Transverse colon (tissue), 4 donors: ENCODE measurements around the gene CACNA1E. TPM values are rescaled to one million over a fixed set of nuclear protein-coding genes. Genes with fewer than 3 reads are reported as not detected.

ENCODE experiments used
- DNase-seq: peaks from one replicate; pipeline ENCODE4 v3.0.0-alpha.2; 2019
- H3K27ac ChIP-seq, 4 donors: fragments of 200-600 bp; sonication (generic); 2 replicates each; pipeline ENCODE4 v1.5.1; 2016 to 2018; ENCODE audit warnings: inconsistent platforms in 4 of 4
- H3K27me3 ChIP-seq: fragments of 200-600 bp; sonication (generic); 2 replicates; pipeline ENCODE4 v1.5.1; 2017; ENCODE audit warnings: inconsistent platforms
- H3K36me3 ChIP-seq, 4 donors: fragments of 200-600 bp; sonication (generic); 2 replicates each; pipeline ENCODE4 v1.5.1; 2017 to 2019; ENCODE audit warnings: inconsistent platforms in 4 of 4
- H3K4me1 ChIP-seq, 4 donors: fragments of 200-600 bp; sonication (generic); 2 replicates each; pipeline ENCODE4 v1.5.1; 2017 to 2020; ENCODE audit warnings: inconsistent platforms in 4 of 4
- H3K4me3 ChIP-seq, 4 donors: fragments of 200-600 bp; sonication (generic); 1 replicate in 1 of 4; 2 replicates in 3 of 4; pipeline versions ENCODE4 v1.5.1 to v1.6.1; 2017 to 2019; ENCODE audit warnings: inconsistent platforms in 4 of 4
- H3K9me3 ChIP-seq, 2 donors: fragments of 200-600 bp; sonication (generic); 2 replicates each; pipeline ENCODE4 v1.5.1; 2017 to 2019; ENCODE audit warnings: inconsistent platforms in 2 of 2
- CTCF ChIP-seq, 5 experiments: fragments of 200-600 bp in 3 of 5; fragments of 450-650 bp in 2 of 5; sonication (generic) in 3 of 5; IDR thresholded peaks; 1 replicate in 2 of 5; 2 replicates in 3 of 5; pipeline ENCODE4 v1.5.1; 2016 to 2017; ENCODE audit warnings: antibody characterized with exemption in 5 of 5, inconsistent platforms in 3 of 5, mild to moderate bottlenecking in 2 of 5, moderate library complexity in 1 of 5
- EP300 ChIP-seq: sonication (generic); formaldehyde crosslinking; IDR thresholded peaks from one replicate; pipeline ENCODE4 v1.6.1; 2017; ENCODE audit warnings: antibody characterized with exemption, low read depth
- POLR2A ChIP-seq: fragments of 450-650 bp; IDR thresholded peaks from one replicate; pipeline ENCODE4 v1.6.1; 2016; ENCODE audit warnings: antibody characterized with exemption, mild to moderate bottlenecking, moderate library complexity
- POLR2AphosphoS5 ChIP-seq, 3 donors: sonication (generic); formaldehyde crosslinking; IDR thresholded peaks; one replicate each; pipeline ENCODE4 v1.6.1; 2016; ENCODE audit warnings: antibody characterized with exemption in 3 of 3
- WGBS, 2 donors: methylation state at CpG; one replicate each; pipeline ENCODE4 v1.1.5; 2018; ENCODE audit warnings: low coverage in 1 of 2; 5-methylcytosine and 5-hydroxymethylcytosine counted together
- in situ Hi-C, 4 donors: fragments of 200-750 bp; cut with MboI; loops; one replicate each; pipeline versions ENCODE4 v1.15.0 to v1.15.1; 2017; ENCODE audit warnings: low sequenced_read_pairs in 3 of 4, low pct_ligation_motif_present in 1 of 4, low pct_unique_long_range_greater_than_20kb in 1 of 4
- intact Hi-C: fragments of 100-400 bp; cut with DNase I; formaldehyde crosslinking; loops from one replicate; pipeline ENCODE4 v1.15.1; 2023; ENCODE audit warnings: low total_unique reads
- total RNA-seq, 4 donors: library from RNA; depleted of rRNA; stranded (reverse); fragments of >200 nt; gene quantifications; one replicate each; pipeline ENCODE4 v1.1.0, GENCODE V29; 2016

Gene CACNA1E
- total RNA-seq, 4 donors from 2014 or later, result under 0.01 to 0.16 (median 0.14) TPM; not detected in 1

DNA sequence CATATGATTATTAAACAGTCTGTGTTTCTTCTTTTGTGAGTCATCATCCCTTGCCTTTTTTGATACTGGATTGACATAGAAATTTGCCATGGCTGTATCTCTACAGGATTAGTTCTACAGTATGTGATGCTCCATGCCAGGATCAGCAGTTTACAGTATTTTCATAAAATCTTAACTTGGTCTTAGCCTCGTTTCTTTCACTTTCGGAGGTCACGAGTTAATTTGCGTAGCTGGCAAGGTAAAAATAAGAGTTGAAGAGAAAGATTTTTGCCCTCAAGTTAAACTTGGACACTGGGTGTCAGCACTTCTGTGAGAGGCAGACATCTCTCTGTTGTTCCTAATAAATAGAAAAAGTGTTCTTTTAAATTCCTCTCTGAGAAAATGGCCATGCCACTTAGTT is 79.1 kb downstream of the CACNA1E start:
- Histone ChIP-seq H3K27me3 (no peaks in the 10 kb centered on the region), H3K4me1 (no peaks in the 10 kb centered on the region), H3K4me3 (no peak overlapping the region), H3K36me3 (no peaks in the 10 kb centered on the region), H3K9me3 (no peaks in the 10 kb centered on the region), H3K27ac (no peak overlapping the region)
- in situ Hi-C loops (no loop called here), intact Hi-C loops (no loop called here)
- 74 to 75% methylated on average over 4 of the region's 4 CpGs for WGBS, 2 donors
- no peak for DNase-seq
- TF ChIP-seq POLR2A (no peak), EP300 (no peak), POLR2AphosphoS5 (IDR thresholded peaks at IDR 0.05) (no peak)

GRCh38 chr1:181568736-181569135 is 85.4 kb downstream of the CACNA1E start:
- Histone ChIP-seq H3K9me3 (no peaks in the 10 kb centered on the region), H3K4me3 (no peak overlapping the region), H3K36me3 (no peaks in the 10 kb centered on the region), H3K27me3 (no peaks in the 10 kb centered on the region), H3K27ac (no peak overlapping the region), H3K4me1 (no peaks in the 10 kb centered on the region)
- in situ Hi-C loops, result no loop called here
- no peak for DNase-seq
- intact Hi-C loops, result no loop called here
- 78 to 85% methylated on average over 4 of the region's 4 CpGs for WGBS, 2 donors
- TF ChIP-seq CTCF (IDR thresholded peaks at IDR 0.05), result no peak

DNA sequence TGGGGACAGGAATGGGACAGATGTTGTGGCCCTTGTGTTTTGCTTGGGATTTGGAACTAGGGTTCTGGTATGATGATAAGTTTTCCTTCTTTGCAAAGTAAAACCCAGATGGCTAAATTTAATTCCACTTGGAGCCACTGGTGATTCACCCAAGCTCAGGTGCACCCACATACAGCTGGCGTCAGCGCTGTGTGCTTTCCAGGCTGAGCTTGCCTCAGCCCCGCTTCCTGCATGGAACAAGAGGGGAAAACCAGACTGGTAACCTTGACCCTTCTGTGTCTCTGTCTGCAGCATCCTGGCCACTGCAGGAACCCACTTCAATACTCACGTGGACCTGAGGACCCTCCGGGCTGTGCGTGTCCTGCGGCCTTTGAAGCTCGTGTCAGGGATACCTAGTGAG is 94.2 kb downstream of the CACNA1E start:
- WGBS, 2 donors, result 90 to 100% methylated on average over 2 to 8 of the region's 8 CpGs
- Histone ChIP-seq H3K4me1 (no peaks in the 10 kb centered on the region), H3K4me3 (no peak overlapping the region), H3K27me3 (no peaks in the 10 kb centered on the region), H3K36me3 (no peaks in the 10 kb centered on the region), H3K9me3 (no peaks in the 10 kb centered on the region), H3K27ac (no peak overlapping the region)
- in situ Hi-C loops (no loop called here), intact Hi-C loops (loop anchor here (1.0 kb wide), 1 partner anchor 20 kb away; no protein-coding TSS in a partner anchor)
- DNase-seq, result no peak
- TF ChIP-seq POLR2AphosphoS5 (IDR thresholded peaks at IDR 0.05) (no peak), EP300 (no peak)

DNA sequence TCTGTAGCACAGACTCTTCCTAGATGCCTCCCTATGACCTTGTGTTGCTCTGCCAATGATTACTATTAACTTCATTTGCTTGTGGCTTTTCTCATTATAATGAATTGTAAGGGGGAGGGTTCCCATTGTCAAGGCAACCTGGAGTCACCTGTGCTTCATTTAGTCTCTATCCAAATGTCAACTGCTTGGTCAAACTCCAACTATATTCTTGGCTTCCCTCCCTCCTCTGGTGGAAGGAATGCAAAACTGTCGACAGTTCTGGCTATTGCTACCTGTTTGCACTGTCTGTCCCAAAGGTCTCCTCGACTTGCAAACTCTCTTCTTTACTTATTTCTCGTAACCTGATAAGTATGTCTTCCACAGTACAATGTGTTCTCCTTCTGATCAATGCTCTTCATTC is 100.3 kb downstream of the CACNA1E start:
- H3K36me3 ChIP-seq, result no peaks in the 10 kb centered on the region
- DNase-seq, result peak; percentile 14
- 34 to 35% methylated on average over 3 of the region's 3 CpGs for WGBS, 2 donors
- TF ChIP-seq EP300 (no peak), CTCF (IDR thresholded peaks at IDR 0.05) (peak in 4 of 5 experiments; percentile 14 to 32 (median 28))
- H3K9me3 ChIP-seq, result no peaks in the 10 kb centered on the region
- H3K4me3 ChIP-seq, result no peak overlapping the region
- intact Hi-C loops, result no loop called here
- no peak overlapping the region for H3K27ac ChIP-seq
- H3K27me3 ChIP-seq, result no peaks in the 10 kb centered on the region
- in situ Hi-C loops, result no loop called here
- H3K4me1 ChIP-seq, result no peaks in the 10 kb centered on the region

DNA sequence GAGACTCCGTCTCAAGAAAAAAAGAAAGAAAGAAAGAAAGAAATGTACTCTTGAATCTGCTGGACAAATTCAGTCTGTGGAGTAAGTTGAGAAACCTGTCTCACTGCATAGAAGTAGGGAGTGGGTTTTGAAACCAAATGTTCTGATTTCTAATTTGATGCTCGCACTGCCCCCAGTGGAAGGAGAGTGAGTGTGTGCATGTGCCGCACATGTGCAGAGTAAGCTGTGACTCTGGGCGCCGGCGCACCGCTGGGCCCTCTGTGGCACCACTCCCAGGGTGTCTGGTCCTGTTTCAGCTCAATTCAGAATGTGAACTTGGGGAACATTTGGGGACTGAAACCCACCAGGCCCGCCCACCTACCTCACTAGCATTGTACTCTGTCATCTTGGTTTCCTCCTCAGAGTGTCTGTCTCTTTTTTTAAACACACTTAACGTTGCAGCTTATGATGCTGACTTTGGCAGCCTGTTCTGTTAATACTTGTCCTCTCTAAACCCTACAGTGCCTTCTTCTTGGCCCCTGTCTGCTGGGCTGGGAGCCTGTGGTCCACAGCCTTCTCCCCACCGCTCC is 104.6 kb downstream of the CACNA1E start:
- H3K4me3 ChIP-seq, result no peak overlapping the region
- no peak overlapping the region for H3K27ac ChIP-seq
- WGBS, 2 donors, result 65 to 78% methylated on average over 5 to 10 of the region's 10 CpGs
- H3K36me3 ChIP-seq, result no peaks in the 10 kb centered on the region
- H3K27me3 ChIP-seq, result peaks cover 6% of the 10 kb centered on the region
- in situ Hi-C loops, result no loop called here
- no peak for TF ChIP-seq CTCF (IDR thresholded peaks at IDR 0.05)
- TF ChIP-seq POLR2A, result no peak
- TF ChIP-seq EP300, result no peak
- TF ChIP-seq POLR2AphosphoS5 (IDR thresholded peaks at IDR 0.05), result no peak
- DNase-seq, result no peak
- no peaks in the 10 kb centered on the region for H3K9me3 ChIP-seq
- no peaks in the 10 kb centered on the region for H3K4me1 ChIP-seq
- intact Hi-C loops, result no loop called here
